ENCODE data around the gene EML4. TPM values are rescaled to one million over a fixed set of nuclear protein-coding genes. Genes with fewer than 3 reads are reported as not detected.

Gene EML4
- total and polyA plus RNA-seq, 9 of the 15 experiments (the other 6 are each of a cell fraction or from before 2014, with no cell fraction given): 14.7 to 48.3 (median 36.5) TPM

GRCh38 chr2:42133771-42134195, 35.4 kb upstream of the EML4 start:
- Histone ChIP-seq H3K4me2 (ENCODE audit: insufficient read depth, low read length) (no peak overlapping the region), H3K4me1 (replicated peaks in 1 of 2; ENCODE audit: control insufficient read depth in 2 of 2, insufficient read depth in 2 of 2, low read length in 2 of 2) (peaks cover 7 to 8% of the 10 kb centered on the region in 2 experiments), H3K9me3 (replicated peaks; ENCODE audit: control insufficient read depth, insufficient read depth, low read depth, low read length) (no peaks in the 10 kb centered on the region), H3K27ac (ENCODE audit: extremely low read depth, low read depth, low read length) (no peak overlapping the region), H3K9ac (ENCODE audit: insufficient read depth in 1 of 2, low read depth in 2 of 2, low read length in 2 of 2) (no peak overlapping the region), H3K36me3 (ENCODE audit: control insufficient read depth, insufficient read depth, low read length) (no peaks in the 10 kb centered on the region), H3K79me2 (ENCODE audit: control insufficient read depth, insufficient read depth, low read length) (no peaks in the 10 kb centered on the region), H2AFZ (ENCODE audit: low read depth, low read length) (no peak overlapping the region), H4K20me1 (replicated peaks; ENCODE audit: control insufficient read depth, insufficient read depth, low read length) (no peaks in the 10 kb centered on the region), H3K27me3 (ENCODE audit: control insufficient read depth in 2 of 2, insufficient read depth in 2 of 2, low read length in 2 of 2) (peaks cover 5 to 15% of the 10 kb centered on the region in 2 experiments; a peak in 2 of 5 replicates), H3K9me1 (ENCODE audit: control insufficient read depth, insufficient read depth, low read length) (no peaks in the 10 kb centered on the region), H3K4me3 (no peak overlapping the region)
- intact Hi-C loops (cut with micrococcal nuclease): loop anchor here (5.0 kb wide), 1 partner anchor 39 kb away; no protein-coding TSS in a partner anchor
- ChIA-PET CTCF (ENCODE audit: low intra/inter-chr PET ratio) (no interaction called here), POLR2A (interaction anchor here (0.6 to 0.7 kb wide), 2 partner anchors 8 to 99 kb away, joined by 3 to 4 read pairs; no protein-coding TSS in a partner anchor)
- ATAC-seq: no peak
- no TSS peak for BruUV-seq (replicated peaks)
- 45% methylated on average over 11 of the region's 11 CpGs for WGBS (ENCODE audit: insufficient coverage, low coverage, missing lambda C conversion rate)
- in situ Hi-C loops (cut with MboI): no loop called here
- DNase-seq (ENCODE audit: extremely low read depth in 1 of 4, low spot score in 3 of 4): no peak
- FAIRE-seq: no peak
- TF ChIP-seq TEAD4 (IDR thresholded peaks at IDR 0.05; ENCODE audit: low read length) (no peak), TEAD4 (CRISPR knock-in tag; IDR thresholded peaks at IDR 0.05; ENCODE audit: borderline replicate concordance) (no peak), FOXK2 (conservative IDR thresholded peaks at IDR 0.05 in 1 of 2, IDR thresholded peaks at IDR 0.05 in 1 of 2; ENCODE audit: low read depth in 2 of 2) (no peak), PHF20 (IDR thresholded peaks at IDR 0.05; ENCODE audit: partially characterized antibody) (no peak), PTTG1 (tag; IDR thresholded peaks at IDR 0.05; ENCODE audit: low read depth) (no peak), ZNF280A (IDR thresholded peaks at IDR 0.05; ENCODE audit: low read depth, partially characterized antibody) (no peak), ETV6 (IDR thresholded peaks at IDR 0.05; ENCODE audit: borderline replicate concordance in 1 of 2, low read depth in 2 of 2, low read length in 1 of 2) (no peak), ETV6 (CRISPR knock-in tag; IDR thresholded peaks at IDR 0.05; ENCODE audit: borderline replicate concordance) (no peak), CTBP1 (IDR thresholded peaks at IDR 0.05; ENCODE audit: borderline replicate concordance) (no peak), DACH1 (IDR thresholded peaks at IDR 0.05; ENCODE audit: partially characterized antibody) (no peak), CREB3 (tag; conservative IDR thresholded peaks at IDR 0.05; ENCODE audit: low read depth) (no peak), FOXP1 (CRISPR knock-in tag; IDR thresholded peaks at IDR 0.05) (no peak), SMAD2 (IDR thresholded peaks at IDR 0.05; ENCODE audit: low read depth, low read length) (no peak), EWSR1 (IDR thresholded peaks at IDR 0.05; ENCODE audit: borderline replicate concordance, low read depth, partially characterized antibody) (no peak), HES1 (IDR thresholded peaks at IDR 0.05; ENCODE audit: low read depth) (no peak)
